Measurements from ENCODE around the gene AGAP1.

AGAP1 gene

GRCh38 chr2:236028066-236028465 is 534.2 kb downstream of the AGAP1 start:
- no peak for DNase-seq (ENCODE audit: low read depth, low spot score)

DNA sequence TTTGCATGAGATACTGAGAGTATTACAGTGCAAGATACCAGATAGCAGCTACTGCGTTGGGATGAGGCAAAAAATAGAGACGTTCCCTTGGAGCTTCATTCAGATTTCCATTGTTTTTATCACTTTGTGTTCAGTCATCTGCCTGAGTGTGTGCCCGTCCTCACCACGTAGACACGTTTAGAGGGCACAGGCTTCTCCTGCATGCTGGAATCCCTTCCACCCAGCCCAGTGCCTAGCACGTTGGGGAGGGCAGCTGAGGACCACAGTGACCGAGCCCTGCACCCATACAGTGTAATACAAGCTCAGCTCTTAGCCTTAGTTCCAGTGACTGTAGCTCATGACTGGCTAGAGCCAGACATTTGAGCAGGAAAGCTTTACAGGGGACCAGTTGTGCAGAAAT is 539.6 kb downstream of the AGAP1 start:
- no peak for DNase-seq (ENCODE audit: low read depth, low spot score)

DNA sequence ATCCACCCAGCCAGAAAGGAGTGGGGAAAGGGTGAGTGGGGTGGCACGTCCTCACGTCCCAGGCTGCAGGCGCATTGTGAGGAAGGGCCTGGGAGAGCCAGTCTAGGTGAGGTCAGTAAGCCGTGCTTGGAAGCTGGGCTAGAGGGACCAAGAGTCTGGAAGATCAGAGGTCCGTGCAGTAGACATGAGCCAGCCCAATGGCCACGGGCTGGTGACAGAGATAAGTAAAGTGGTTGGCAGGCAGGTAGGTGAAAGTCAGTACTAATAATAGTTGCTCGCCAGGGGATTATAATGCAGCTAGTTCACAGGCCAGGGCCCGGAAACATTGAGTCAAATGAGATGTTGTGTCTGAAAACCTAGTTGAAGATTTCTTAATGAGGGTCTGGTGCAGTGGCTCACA is 541.1 kb downstream of the AGAP1 start:
- DNase-seq (ENCODE audit: low read depth, low spot score), result no peak

GRCh38 chr2:236036045-236036444 is 542.2 kb downstream of the AGAP1 start:
- no peak for DNase-seq (ENCODE audit: low read depth, low spot score)

- DNase-seq (ENCODE audit: low read depth, low spot score), result no peak
Measured at GRCh38 chr2:236038096-236038495, 544.3 kb downstream of the AGAP1 start.

DNA sequence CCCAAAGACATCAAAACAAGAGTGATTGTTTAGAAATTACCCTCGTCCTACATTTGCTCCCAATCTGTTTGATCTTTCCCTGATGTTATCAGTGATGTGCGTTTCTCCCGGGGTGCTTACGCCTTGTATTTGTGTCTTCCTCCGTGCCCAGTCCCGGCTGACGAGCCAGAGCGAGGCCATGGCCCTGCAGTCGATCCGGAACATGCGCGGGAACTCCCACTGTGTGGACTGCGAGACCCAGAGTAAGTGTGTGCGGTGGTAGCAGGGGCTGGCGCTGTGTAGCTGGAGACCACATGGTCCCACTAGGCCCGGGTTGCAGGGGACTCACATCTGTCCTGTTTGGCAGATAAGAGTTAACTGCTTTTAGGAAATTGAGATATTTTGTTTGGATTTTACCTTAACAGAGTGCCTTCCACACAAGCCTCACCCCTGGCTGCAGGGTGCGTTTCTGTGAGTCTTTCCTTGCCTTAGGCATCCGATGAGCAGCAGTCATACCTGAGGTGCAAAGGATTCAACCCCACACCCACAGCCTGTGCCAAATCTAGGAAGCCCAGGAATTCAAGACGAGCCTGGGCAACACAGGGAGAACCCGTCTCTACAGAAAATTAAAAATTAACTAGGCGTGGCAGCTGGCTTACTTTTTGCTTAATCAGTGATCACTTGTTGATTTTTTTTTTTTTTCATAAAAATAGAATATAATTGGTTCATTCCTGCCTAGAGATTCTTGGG is 546.9 kb downstream of the AGAP1 start:
- DNase-seq (ENCODE audit: low read depth, low spot score), result no peak

- no peak for DNase-seq (ENCODE audit: low read depth, low spot score)
Measured at GRCh38 chr2:236041616-236042015, 547.8 kb downstream of the AGAP1 start.

- no peak for DNase-seq (ENCODE audit: low read depth, low spot score)
Measured at GRCh38 chr2:236042087-236042486, 548.2 kb downstream of the AGAP1 start.

- DNase-seq (ENCODE audit: low read depth, low spot score), result no peak
Measured at GRCh38 chr2:236044191-236044590, 550.3 kb downstream of the AGAP1 start.

DNA sequence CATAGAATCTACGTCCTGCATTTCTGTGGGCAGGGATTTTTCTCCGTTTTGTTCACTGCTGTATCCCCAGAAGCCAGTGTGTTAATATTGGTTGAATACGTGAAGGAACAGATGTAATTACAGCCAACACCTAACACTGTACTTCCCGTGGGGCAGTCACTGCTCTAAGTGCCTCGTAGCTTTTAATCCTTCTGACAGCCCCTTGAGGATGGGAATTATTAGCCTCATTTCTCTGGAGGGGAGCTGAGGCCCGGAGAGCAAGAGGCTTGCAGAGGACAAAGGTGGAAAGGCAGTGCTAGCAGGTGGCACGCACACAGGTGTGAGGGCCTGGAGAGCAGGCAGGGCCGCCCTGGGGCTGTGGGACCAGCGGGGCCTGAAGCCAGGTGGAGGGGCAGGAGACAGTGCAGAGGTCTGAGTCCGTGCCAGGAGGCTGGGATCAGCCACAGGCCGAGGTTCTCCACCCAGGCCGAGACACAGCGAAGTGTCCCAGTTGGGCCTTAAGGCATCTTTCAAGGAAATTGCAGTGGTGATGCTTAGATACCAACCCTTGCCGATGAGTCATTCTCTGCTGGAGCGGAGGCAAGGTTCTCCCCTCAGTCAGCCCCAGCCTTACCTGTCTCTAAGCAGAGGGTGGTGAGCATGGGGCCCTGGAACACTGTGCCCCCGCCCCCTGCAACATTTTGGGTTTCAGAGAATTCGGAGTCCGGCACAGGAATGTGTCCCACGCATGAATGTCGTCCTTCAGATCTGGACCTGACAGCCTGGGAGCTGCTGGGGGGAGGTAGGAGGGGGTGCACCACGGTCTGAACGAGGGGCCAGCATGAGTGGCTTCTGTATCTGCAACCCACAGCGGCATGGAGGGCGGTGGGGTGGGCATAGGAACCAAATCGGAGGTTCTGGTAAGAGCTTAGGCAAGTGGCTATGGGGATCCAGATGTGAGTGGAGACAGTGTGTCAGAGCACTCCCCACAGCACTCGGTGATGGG is 551.7 kb downstream of the AGAP1 start:
- no peak for DNase-seq (ENCODE audit: low read depth, low spot score)

DNA sequence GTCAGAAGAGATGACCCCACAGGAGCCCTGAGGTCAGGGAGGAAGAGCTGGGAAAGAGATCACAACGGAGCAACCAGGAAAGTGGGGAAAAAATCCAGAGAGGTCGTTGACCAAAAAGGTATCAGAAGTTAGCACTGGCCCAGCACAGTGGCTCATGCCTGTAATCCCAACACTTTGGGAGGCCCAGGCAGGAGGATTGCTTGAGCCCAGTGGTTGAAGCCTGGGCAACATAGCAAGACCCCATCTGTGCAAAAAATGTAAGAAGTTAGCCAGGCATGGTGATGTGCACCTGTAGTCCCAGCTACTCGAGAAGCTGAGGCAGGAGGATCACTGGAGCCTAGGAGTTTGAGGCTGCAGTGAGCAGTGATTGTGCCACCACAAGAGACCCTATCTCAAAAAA is 552.9 kb downstream of the AGAP1 start:
- DNase-seq (ENCODE audit: low read depth, low spot score), result no peak

- DNase-seq (ENCODE audit: low read depth, low spot score), result no peak
Measured at GRCh38 chr2:236047176-236047575, 553.3 kb downstream of the AGAP1 start.

DNA sequence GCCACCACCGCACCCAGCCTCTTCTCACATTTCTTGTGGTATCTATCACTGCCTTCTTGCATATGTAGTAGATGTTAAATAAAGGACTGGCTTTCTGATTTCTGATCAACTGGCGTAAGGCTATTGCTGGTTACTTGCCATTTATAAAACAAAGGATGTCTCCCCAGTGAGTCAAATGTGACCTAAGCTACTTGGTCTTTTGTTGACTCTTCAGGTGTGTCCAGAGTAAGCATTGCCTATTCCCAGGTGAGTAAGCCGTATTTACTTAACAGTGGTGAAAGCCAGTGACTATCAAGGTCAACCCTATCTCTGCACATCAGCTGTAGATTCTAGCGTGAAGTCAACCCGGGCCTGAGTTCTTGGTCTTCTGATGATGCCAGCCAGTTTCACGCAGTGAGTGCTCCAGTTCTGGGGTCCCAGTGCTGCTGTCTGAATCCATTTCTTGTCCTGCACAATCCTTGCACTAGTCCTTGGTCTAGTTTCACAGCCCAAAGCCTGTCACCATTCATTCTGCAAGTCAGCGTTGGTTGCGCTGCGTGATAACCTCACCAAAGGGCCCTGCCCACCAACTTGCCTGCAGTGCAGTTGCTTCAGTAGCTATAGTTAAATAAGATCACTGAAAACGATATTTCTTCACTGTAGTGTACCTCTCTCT is 554.2 kb downstream of the AGAP1 start:
- DNase-seq (ENCODE audit: low read depth, low spot score), result no peak

- DNase-seq (ENCODE audit: low read depth, low spot score), result no peak
Measured at GRCh38 chr2:236049981-236050380, 556.1 kb downstream of the AGAP1 start.

DNA sequence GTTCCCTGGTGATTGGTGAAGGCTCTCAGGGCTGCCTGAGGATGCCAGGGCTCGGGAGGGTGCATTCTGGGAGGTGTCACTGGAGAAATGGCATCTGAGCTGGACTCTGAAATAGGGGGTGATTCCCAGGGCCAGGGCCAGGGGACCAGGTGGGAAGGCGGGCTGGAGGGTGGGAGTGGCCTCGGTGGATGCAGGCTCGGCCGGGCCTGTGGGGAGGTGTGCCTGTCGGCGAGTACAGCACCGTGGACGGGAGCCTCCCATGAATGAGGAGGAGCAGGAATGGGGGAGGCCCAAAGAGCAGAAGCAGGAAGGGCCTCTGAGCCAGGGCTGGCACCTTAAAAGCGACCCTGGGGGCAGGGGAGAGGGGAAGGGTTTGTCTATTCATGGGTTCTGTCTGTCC is 557.5 kb downstream of the AGAP1 start:
- no peak for DNase-seq (ENCODE audit: low read depth, low spot score)

GRCh38 chr2:236051806-236052205 is 558.0 kb downstream of the AGAP1 start:
- no peak for DNase-seq (ENCODE audit: low read depth, low spot score)

GRCh38 chr2:236052206-236052605 is 558.4 kb downstream of the AGAP1 start:
- no peak for DNase-seq (ENCODE audit: low read depth, low spot score)

DNA sequence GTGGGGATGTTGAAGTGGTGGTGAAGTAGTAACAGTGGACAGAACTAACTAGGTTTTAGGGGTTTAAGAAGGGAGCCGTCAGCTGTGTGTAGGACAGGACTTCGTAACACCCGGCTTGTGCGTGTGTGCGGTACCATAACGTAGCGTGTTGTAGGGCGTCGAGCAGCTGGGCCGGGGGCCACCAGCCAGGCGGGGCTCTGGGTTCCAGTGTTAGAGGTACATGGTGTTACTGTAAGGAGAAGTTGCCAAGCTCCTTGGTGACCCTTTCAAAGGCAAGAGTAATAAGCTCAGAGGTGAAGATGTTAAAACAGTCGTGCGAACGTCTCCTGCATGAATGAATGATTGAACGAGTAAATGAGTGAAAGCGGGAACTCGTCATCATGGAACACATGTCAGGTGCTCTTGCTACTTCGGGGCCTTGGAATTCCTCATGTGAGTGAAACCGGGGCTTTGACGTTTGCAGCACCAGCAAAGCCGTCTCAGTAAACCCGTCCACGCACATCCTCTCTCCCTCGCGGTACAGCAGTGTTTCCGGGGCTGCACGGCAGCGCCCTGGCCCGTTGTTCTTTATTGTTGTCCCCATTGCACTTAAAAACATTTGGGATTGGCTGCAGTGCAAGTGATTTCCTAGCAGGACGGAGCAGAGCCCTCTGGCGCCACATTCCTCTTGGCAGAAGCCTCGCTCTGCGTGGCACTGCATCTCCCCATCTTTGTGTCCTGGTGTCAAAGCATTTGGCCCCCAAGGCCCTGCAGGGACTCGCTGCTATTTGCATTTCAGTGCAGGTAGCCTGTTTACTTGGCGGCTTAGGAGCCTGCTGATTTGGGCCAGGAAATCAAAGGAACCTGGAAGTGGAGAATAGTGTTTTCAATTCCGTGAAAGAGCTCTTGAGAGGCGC is 559.3 kb downstream of the AGAP1 start:
- no peak for DNase-seq (ENCODE audit: low read depth, low spot score)

DNA sequence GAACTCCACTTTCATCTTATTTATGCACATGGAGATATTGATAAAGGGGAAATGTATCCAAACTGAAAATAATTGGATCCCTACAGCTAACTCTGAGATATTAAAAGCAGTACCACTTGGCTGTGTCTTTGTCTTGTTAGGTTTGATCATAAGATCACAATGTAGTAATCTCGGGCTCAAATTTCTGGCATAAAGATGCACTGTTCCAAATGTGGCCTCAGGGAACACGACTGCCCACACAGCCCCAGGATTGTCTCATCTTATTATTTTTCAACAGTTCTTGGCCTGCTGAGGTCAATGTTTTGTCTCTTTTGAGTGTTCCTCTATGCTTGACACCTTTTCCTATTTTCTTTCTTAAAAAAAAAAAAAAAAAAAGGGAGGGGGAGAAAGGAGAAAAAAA is 560.3 kb downstream of the AGAP1 start:
- no peak for DNase-seq (ENCODE audit: low read depth, low spot score)

DNA sequence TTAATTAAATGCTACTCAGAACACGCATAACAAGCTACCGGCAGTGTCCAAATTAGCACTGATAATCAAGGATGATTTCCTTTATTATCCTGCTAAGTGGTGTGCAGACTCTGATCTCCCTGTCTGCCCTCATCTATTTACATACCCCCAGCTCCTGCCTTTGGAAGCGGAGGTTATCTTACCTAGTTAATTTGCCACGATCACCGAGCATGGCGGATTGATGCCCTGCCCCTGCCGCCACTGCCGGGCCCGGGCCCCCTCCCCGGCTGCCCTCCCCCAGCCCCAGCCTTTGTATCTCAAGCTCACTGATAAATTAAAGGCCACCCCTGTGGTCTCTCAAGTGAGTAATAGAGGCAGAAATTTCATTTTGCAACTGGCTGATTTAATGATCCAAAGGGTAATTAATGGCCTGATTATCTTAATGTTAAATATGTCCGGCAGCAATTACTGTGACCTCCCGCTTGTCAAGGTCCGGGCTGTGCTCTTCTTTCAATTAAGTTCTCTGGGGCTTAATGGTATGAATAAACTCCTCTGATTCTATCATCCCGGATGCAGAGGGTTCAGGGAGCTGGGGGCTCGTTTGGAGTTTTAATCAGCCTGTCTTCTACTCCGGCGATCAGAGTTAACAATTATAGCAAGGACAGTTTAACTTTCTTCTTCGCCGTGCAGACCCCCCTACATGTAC is 560.9 kb downstream of the AGAP1 start:
- no peak for DNase-seq (ENCODE audit: low read depth, low spot score)

DNA sequence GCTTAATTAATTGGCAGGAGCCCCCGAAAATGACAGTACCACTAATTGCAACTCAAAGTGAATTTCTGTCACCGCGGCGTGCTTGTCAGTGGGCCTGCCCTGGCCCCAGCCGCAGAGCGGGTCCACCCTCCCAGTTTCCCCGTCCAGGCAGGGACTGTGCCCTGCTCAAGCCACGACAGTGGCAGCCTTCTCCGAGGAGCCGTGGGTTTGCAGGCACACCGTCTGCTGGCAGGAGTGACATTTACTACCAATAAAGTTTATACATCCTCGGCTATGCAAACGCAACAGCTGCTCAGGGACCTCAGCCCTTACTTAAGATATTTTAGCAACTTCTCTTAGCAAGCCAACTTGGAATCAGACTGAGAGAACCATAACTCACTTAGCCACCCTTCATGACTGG is 561.6 kb downstream of the AGAP1 start:
- no peak for DNase-seq (ENCODE audit: low read depth, low spot score)
